Endodermal cell (in vitro differentiated cells): ENCODE measurements around the gene TMEM132A. TPM values are rescaled to one million over a fixed set of nuclear protein-coding genes. Genes with fewer than 3 reads are reported as not detected.
A peak's percentile ranks its signal among the peaks of the same experiment; 100 is the strongest.

Source experiments
- DNase-seq: peaks from one replicate; pipeline ENCODE4 v3.0.0-alpha.2; 2017
- H3K27ac ChIP-seq: 2 replicates; pipeline ENCODE4 v1.5.1; 2013; ENCODE audit warnings: mild to moderate bottlenecking, low read depth, low read length, moderate library complexity
- H3K27me3 ChIP-seq: 2 replicates; pipeline ENCODE4 v1.6.1; 2013; ENCODE audit warnings: mild to moderate bottlenecking, low read length, moderate library complexity; ENCODE audit not compliant: insufficient read depth, control insufficient read depth, poor library complexity, severe bottlenecking
- H3K36me3 ChIP-seq: 2 replicates; pipeline ENCODE4 v1.7.0; 2013; ENCODE audit warnings: mild to moderate bottlenecking, low read length, moderate library complexity; ENCODE audit not compliant: control insufficient read depth, insufficient read depth
- H3K4me1 ChIP-seq: one replicate; pipeline ENCODE4 v1.7.0; 2013; ENCODE audit warnings: low read length; ENCODE audit not compliant: control insufficient read depth, insufficient read depth
- H3K4me3 ChIP-seq: 2 replicates; pipeline ENCODE4 v1.5.1; 2013; ENCODE audit warnings: mild to moderate bottlenecking, low read length, moderate library complexity
- H3K9ac ChIP-seq: 2 replicates; pipeline ENCODE4 v1.6.1; 2013; ENCODE audit warnings: mild to moderate bottlenecking, low read length, moderate library complexity; ENCODE audit not compliant: poor library complexity, severe bottlenecking; ENCODE audit errors: extremely low read depth
- H3K9me3 ChIP-seq: 2 replicates; pipeline ENCODE4 v1.6.1; 2013; ENCODE audit warnings: mild to moderate bottlenecking, low read length, moderate library complexity; ENCODE audit not compliant: control insufficient read depth
- H3K27ac Mint-ChIP-seq: 2 replicates; pipeline ENCODE4 v1.8.0; 2020; ENCODE audit warnings: mixed read lengths
- H3K27me3 Mint-ChIP-seq: 2 replicates; pipeline ENCODE4 v1.8.0; 2021; ENCODE audit warnings: mild to moderate bottlenecking, mixed read lengths; ENCODE audit not compliant: insufficient read depth
- H3K36me3 Mint-ChIP-seq: 2 replicates; pipeline ENCODE4 v1.8.0; 2020; ENCODE audit warnings: low read depth, mixed read lengths
- H3K4me1 Mint-ChIP-seq: 2 replicates; pipeline ENCODE4 v1.8.0; 2020; ENCODE audit warnings: mixed read lengths
- H3K4me3 Mint-ChIP-seq: 2 replicates; pipeline ENCODE4 v1.8.0; 2020; ENCODE audit warnings: mild to moderate bottlenecking, moderate library complexity, mixed read lengths
- H3K9me3 Mint-ChIP-seq: 2 replicates; pipeline ENCODE4 v1.8.0; 2020; ENCODE audit warnings: mild to moderate bottlenecking, mixed read lengths
- CTCF ChIP-seq: fragments of 200-600 bp; sonication (generic); conservative IDR thresholded peaks from 2 replicates; pipeline ENCODE4 v1.5.0; 2021; ENCODE audit warnings: antibody characterized with exemption, mild to moderate bottlenecking
- WGBS, 2 experiments: methylation state at CpG; one replicate each; pipeline versions ENCODE4 v1.1.5 to v1.1.7; 2013; ENCODE audit warnings: missing lambda C conversion rate in 2 of 2, mixed read lengths in 1 of 2; ENCODE audit not compliant: insufficient coverage in 1 of 2, insufficient read length in 1 of 2; 5-methylcytosine and 5-hydroxymethylcytosine counted together
- total RNA-seq, 2 donors: library from RNA; stranded (reverse); fragmentation: NEBNext Ultra II Directional in 1 of 2; extraction: Animal tissue kit (Norgen Biotek cat#: 25700) in 1 of 2; gene quantifications; 2 replicates in 1 of 2; 3 replicates in 1 of 2; pipeline ENCODE4 v1.2.1, GENCODE V29; 2021

Gene TMEM132A
- total RNA-seq, 2 donors from 2014 or later, result 135 to 140 TPM

- no peaks in the 10 kb centered on the region for H3K9me3 ChIP-seq
- WGBS, 2 experiments, result 83 to 87% methylated on average over 1 to 6 of the region's 6 CpGs
- H3K27ac ChIP-seq, result peak overlapping the region; percentile 87
- H3K27me3 ChIP-seq, result peaks cover 9% of the 10 kb centered on the region
- H3K27ac Mint-ChIP-seq, result no peak overlapping the region
- no peaks in the 10 kb centered on the region for H3K4me1 Mint-ChIP-seq
- H3K36me3 Mint-ChIP-seq, result no peaks in the 10 kb centered on the region
- peaks cover 13% of the 10 kb centered on the region for H3K27me3 Mint-ChIP-seq
- H3K4me3 ChIP-seq, result no peak overlapping the region
- no peak overlapping the region for H3K4me3 Mint-ChIP-seq
- no peaks in the 10 kb centered on the region for H3K4me1 ChIP-seq
- H3K9me3 Mint-ChIP-seq, result no peaks in the 10 kb centered on the region
- DNase-seq, result no peak
- no peak for TF ChIP-seq CTCF
- no peaks in the 10 kb centered on the region for H3K36me3 ChIP-seq
- no peak overlapping the region for H3K9ac ChIP-seq
Observed at GRCh38 chr11:60974726-60975125, 50.5 kb downstream of the TMEM132A start.

GRCh38 chr11:60977224-60977623, 53.0 kb downstream of the TMEM132A start:
- Mint-ChIP-seq H3K4me1 (no peaks in the 10 kb centered on the region), H3K9me3 (no peaks in the 10 kb centered on the region), H3K36me3 (no peaks in the 10 kb centered on the region), H3K4me3 (no peak overlapping the region), H3K27ac (no peak overlapping the region), H3K27me3 (peaks cover 13% of the 10 kb centered on the region)
- Histone ChIP-seq H3K36me3 (no peaks in the 10 kb centered on the region), H3K27ac (no peak overlapping the region), H3K27me3 (peaks cover 9% of the 10 kb centered on the region), H3K9me3 (no peaks in the 10 kb centered on the region), H3K4me1 (no peaks in the 10 kb centered on the region), H3K9ac (no peak overlapping the region), H3K4me3 (no peak overlapping the region)
- 94 to 96% methylated on average over 4 of the region's 4 CpGs for WGBS, 2 experiments
- no peak for TF ChIP-seq CTCF
- peak; percentile 22 for DNase-seq

GRCh38 chr11:60977836-60978235, 53.6 kb downstream of the TMEM132A start:
- peaks cover 2% of the 10 kb centered on the region for H3K4me1 Mint-ChIP-seq
- Histone ChIP-seq H3K27me3 (peaks cover 5% of the 10 kb centered on the region), H3K27ac (no peak overlapping the region), H3K4me1 (no peaks in the 10 kb centered on the region), H3K4me3 (no peak overlapping the region), H3K9me3 (no peaks in the 10 kb centered on the region), H3K9ac (no peak overlapping the region), H3K36me3 (no peaks in the 10 kb centered on the region)
- no peak for DNase-seq
- H3K36me3 Mint-ChIP-seq, result no peaks in the 10 kb centered on the region
- no peak for TF ChIP-seq CTCF
- H3K4me3 Mint-ChIP-seq, result no peak overlapping the region
- peaks cover 10% of the 10 kb centered on the region for H3K27me3 Mint-ChIP-seq
- no peaks in the 10 kb centered on the region for H3K9me3 Mint-ChIP-seq
- no peak overlapping the region for H3K27ac Mint-ChIP-seq
